ENCODE data around the gene CEP44. TPM values are rescaled to one million over a fixed set of nuclear protein-coding genes. Genes with fewer than 3 reads are reported as not detected.

The CEP44 gene
- total RNA-seq, 4 donors from 2014 or later, result 17.0 to 30.6 (median 24.8) TPM

DNA sequence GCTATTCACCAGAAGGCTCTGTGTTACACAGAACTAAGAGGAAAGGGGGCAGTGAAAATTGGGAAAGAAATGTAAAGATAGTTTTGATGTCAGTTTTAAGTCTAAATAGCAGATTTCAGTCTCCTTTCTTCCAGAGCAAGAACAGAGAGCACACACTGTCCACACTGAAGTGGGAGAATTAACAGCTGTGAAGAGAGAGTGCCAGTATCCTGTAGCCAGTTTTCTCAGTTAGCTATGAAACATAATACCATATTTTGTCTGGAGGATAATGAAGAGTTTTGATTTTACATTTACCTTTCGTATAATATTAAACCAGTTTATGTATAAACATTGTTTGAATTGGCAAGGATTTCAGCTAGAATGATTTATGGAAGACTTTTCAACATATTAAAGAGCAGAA, 35.3 kb upstream of the CEP44 start:
- H3K27me3 ChIP-seq, result no peaks in the 10 kb centered on the region
- no peaks in the 10 kb centered on the region for H3K36me3 ChIP-seq
- TF ChIP-seq, protein P1, sequence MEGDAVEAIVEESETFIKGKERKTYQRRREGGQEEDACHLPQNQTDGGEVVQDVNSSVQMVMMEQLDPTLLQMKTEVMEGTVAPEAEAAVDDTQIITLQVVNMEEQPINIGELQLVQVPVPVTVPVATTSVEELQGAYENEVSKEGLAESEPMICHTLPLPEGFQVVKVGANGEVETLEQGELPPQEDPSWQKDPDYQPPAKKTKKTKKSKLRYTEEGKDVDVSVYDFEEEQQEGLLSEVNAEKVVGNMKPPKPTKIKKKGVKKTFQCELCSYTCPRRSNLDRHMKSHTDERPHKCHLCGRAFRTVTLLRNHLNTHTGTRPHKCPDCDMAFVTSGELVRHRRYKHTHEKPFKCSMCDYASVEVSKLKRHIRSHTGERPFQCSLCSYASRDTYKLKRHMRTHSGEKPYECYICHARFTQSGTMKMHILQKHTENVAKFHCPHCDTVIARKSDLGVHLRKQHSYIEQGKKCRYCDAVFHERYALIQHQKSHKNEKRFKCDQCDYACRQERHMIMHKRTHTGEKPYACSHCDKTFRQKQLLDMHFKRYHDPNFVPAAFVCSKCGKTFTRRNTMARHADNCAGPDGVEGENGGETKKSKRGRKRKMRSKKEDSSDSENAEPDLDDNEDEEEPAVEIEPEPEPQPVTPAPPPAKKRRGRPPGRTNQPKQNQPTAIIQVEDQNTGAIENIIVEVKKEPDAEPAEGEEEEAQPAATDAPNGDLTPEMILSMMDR (IDR thresholded peaks at IDR 0.05), result no peak
- no peak for TF ChIP-seq POLR2A (IDR thresholded peaks at IDR 0.05)
- no peak overlapping the region for H3K27ac ChIP-seq
- intact Hi-C loops (cut with DNase I), result no loop called here
- WGBS, 2 donors, result 89 to 92% methylated on average over 1 of the region's 1 CpG
- H3K9me3 ChIP-seq, result no peaks in the 10 kb centered on the region
- DNase-seq, result no peak
- H3K4me3 ChIP-seq (replicated peaks in 1 of 3), result no peak overlapping the region
- H3K4me1 ChIP-seq, result no peaks in the 10 kb centered on the region

DNA sequence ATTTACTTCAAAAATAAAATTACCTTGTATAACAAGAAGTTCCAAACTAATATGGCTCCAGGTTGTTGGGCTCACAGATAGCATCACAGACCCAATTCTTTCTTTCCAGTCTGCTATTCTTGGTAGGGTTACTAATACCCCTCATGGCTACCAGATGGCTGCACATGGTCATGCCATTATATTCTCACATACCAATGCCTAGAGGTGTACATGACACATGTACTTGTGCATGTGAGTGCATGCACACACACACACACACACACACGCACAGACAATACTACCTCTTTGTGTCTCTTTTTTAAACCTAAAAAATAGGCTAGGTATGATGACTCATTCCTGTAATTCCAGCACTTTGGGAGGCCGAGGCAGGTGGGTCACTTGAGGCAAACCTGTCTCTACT, 31.3 kb upstream of the CEP44 start:
- Histone ChIP-seq H3K27ac (no peak overlapping the region), H3K4me1 (peaks cover 0 to 9% of the 10 kb centered on the region in 2 donors), H3K27me3 (no peaks in the 10 kb centered on the region), H3K36me3 (peaks cover 0 to 2% of the 10 kb centered on the region in 2 donors), H3K9me3 (no peaks in the 10 kb centered on the region), H3K4me3 (replicated peaks in 1 of 3) (no peak overlapping the region)
- intact Hi-C loops (cut with DNase I), result no loop called here
- no peak for TF ChIP-seq POLR2A (IDR thresholded peaks at IDR 0.05)
- TF ChIP-seq, protein P1 (IDR thresholded peaks at IDR 0.05), result no peak
- 73 to 77% methylated on average over 2 of the region's 2 CpGs for WGBS, 2 donors
- DNase-seq, result no peak

DNA sequence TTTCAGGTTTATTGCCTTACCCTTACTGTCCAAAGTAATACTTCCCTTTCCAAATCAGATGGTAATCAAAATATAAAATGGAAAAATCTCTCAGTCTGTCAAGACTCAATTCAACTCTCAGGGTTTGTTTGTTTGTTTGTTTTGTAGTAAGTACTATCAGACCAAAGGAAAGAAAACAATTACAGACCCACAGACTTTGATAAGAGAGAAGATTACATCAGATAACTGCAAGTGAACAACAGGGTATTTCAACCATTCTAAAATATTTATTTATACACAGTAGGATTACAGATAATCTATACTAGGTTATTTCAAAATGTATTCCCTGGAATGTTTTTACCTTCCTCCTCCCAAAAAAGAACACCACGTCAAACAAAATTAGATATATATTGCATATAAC, 29.1 kb upstream of the CEP44 start:
- 92 to 95% methylated on average over 1 of the region's 1 CpG for WGBS, 2 donors
- DNase-seq, result no peak

DNA sequence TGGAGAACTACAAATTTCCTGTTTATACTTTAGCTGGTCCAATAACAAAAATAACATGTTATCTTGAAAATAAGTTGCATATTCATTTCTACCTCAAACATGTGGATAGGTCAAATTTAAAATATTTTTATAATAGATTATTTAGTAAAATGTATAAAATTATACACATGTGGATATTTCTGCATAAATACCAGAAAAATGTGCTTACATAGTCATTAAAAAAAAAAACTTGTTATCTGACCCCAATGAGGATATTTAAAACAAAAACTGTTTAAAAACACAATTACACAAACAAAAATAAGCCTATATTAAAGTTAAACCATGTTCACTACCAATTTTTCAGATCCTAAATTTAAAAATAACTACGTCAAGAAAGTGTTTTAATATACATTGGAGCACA, 28.3 kb upstream of the CEP44 start:
- TF ChIP-seq, protein P1 (IDR thresholded peaks at IDR 0.05), result no peak
- no peak for TF ChIP-seq POLR2A (IDR thresholded peaks at IDR 0.05)
- no peak overlapping the region for H3K4me3 ChIP-seq (replicated peaks in 1 of 3)
- peaks cover 0 to 9% of the 10 kb centered on the region in 2 donors for H3K4me1 ChIP-seq
- no peaks in the 10 kb centered on the region for H3K27me3 ChIP-seq
- H3K27ac ChIP-seq, result no peak overlapping the region
- peaks cover 0 to 2% of the 10 kb centered on the region in 2 donors for H3K36me3 ChIP-seq
- DNase-seq, result no peak
- intact Hi-C loops (cut with DNase I), result no loop called here
- H3K9me3 ChIP-seq, result no peaks in the 10 kb centered on the region
- WGBS, 2 donors, result 98 to 99% methylated on average over 1 of the region's 1 CpG

More for the DNA sequence above, 29.1 kb upstream of the CEP44 start:
- Histone ChIP-seq H3K36me3 (peaks cover 0 to 2% of the 10 kb centered on the region in 2 donors), H3K27ac (no peak overlapping the region), H3K4me3 (replicated peaks in 1 of 3) (no peak overlapping the region), H3K9me3 (no peaks in the 10 kb centered on the region), H3K27me3 (no peaks in the 10 kb centered on the region), H3K4me1 (peaks cover 0 to 9% of the 10 kb centered on the region in 2 donors)
- intact Hi-C loops (cut with DNase I), result no loop called here
- TF ChIP-seq, protein P1 (IDR thresholded peaks at IDR 0.05), result no peak
- TF ChIP-seq POLR2A (IDR thresholded peaks at IDR 0.05), result no peak

DNA sequence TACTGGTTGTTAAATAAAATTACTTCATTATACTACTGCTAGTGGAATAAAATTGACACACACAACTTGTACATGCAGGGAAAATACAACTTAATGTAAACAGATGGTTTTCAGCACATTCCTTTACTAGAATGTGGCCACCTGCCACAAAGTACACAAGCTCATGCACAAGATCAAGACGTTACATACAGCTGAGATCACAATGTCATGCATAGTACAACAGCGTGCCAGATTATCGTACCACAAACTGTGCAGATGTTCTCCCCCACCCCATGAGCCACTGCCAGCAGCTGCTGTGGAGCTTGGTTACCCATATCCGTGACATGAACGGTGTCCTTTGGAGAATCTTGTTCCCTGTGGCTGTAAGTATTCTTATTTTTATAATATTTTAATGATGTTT, 27.9 kb upstream of the CEP44 start:
- no peak for DNase-seq
- intact Hi-C loops (cut with DNase I), result no loop called here
- peaks cover 0 to 2% of the 10 kb centered on the region in 2 donors for H3K36me3 ChIP-seq
- WGBS, 2 donors, result 87 to 90% methylated on average over 5 of the region's 5 CpGs
- no peak overlapping the region for H3K27ac ChIP-seq
- H3K9me3 ChIP-seq, result no peaks in the 10 kb centered on the region
- H3K4me1 ChIP-seq, result peaks cover 0 to 9% of the 10 kb centered on the region in 2 donors
- no peak for TF ChIP-seq POLR2A (IDR thresholded peaks at IDR 0.05)
- TF ChIP-seq, protein P1 (IDR thresholded peaks at IDR 0.05), result no peak
- no peaks in the 10 kb centered on the region for H3K27me3 ChIP-seq
- H3K4me3 ChIP-seq (replicated peaks in 1 of 3), result no peak overlapping the region

Data from thyroid gland (tissue), 4 donors.